PC-3 (cell line): ENCODE results near the gene GADD45G. TPM values are rescaled to one million over a fixed set of nuclear protein-coding genes. Genes with fewer than 3 reads are reported as not detected.

ENCODE experiments used
- ATAC-seq: fragments of 200-7000 bp; cut with Tn5 transposase; 2 replicates; pipeline ENCODE4 v1.9.1; 2020; ENCODE audit warnings: mild to moderate bottlenecking, moderate library complexity
- BruUV-seq: library from RNA; stranded (reverse); fragments of 400-500 nt; replicated peaks from 2 replicates; lab custom pipeline; 2021; lab: Mats Ljungman, UMichigan
- CTCF ChIA-PET: fragments of 300-600 bp; sonication (Branson Sonifier 250); formaldehyde crosslinking; loops from one replicate; lab custom pipeline; 2022; ENCODE audit warnings: antibody characterized with exemption; lab: Charles Lee
- POLR2A ChIA-PET: fragments of 300-600 bp; sonication (Branson Sonifier 250); formaldehyde crosslinking; loops from one replicate; lab custom pipeline; 2022; ENCODE audit warnings: antibody characterized with exemption; ENCODE audit not compliant: unreplicated experiment; lab: Charles Lee
- DNase-seq: peaks from one replicate; pipeline ENCODE4 v3.0.0-alpha.2; 2015
- H2AFZ ChIP-seq: fragments of 300-600 bp; sonication (generic); 2 replicates; pipeline ENCODE4 v1.6.0; 2016; ENCODE audit warnings: antibody characterized with exemption, low read length
- H3F3A ChIP-seq: fragments of 300-600 bp; sonication (generic); one replicate; pipeline ENCODE4 v1.6.0; 2017; ENCODE audit warnings: antibody characterized with exemption, low read length, control low read depth, mild to moderate bottlenecking; ENCODE audit not compliant: unreplicated experiment
- H3K27ac ChIP-seq: fragments of 300-600 bp; sonication (generic); 2 replicates; pipeline ENCODE4 v1.5.1; 2016; ENCODE audit warnings: mild to moderate bottlenecking, low read length
- H3K27me3 ChIP-seq: fragments of 300-600 bp; sonication (generic); 2 replicates; pipeline ENCODE4 v1.6.1; 2016; ENCODE audit warnings: low read length, mixed read lengths
- H3K36me3 ChIP-seq: fragments of 300-600 bp; sonication (generic); 2 replicates; pipeline ENCODE4 v1.6.1; 2016; ENCODE audit warnings: low read depth, mixed run types, low read length, mixed read lengths
- H3K4me1 ChIP-seq: fragments of 300-600 bp; sonication (generic); 2 replicates; pipeline ENCODE4 v1.5.1; 2016; ENCODE audit warnings: low read length; ENCODE audit not compliant: insufficient read depth
- H3K4me2 ChIP-seq: fragments of 300-600 bp; sonication (generic); 2 replicates; pipeline ENCODE4 v1.6.0; 2016; ENCODE audit warnings: low read length
- H3K4me3 ChIP-seq: fragments of 300-600 bp; sonication (generic); 2 replicates; pipeline ENCODE4 v1.5.1; 2016; ENCODE audit warnings: mild to moderate bottlenecking, low read length, mixed read lengths
- H3K79me2 ChIP-seq: fragments of 300-600 bp; sonication (generic); 2 replicates; pipeline ENCODE4 v1.6.1; 2017; ENCODE audit warnings: low read length, mixed read lengths
- H3K9ac ChIP-seq: fragments of 300-600 bp; sonication (generic); 2 replicates; pipeline ENCODE4 v1.6.0; 2016; ENCODE audit warnings: mild to moderate bottlenecking, low read length
- H3K9me2 ChIP-seq: fragments of 300-600 bp; sonication (generic); replicated peaks from 2 replicates; pipeline ENCODE4 v1.6.1; 2016; ENCODE audit warnings: mixed run types, low read length, mixed read lengths
- H3K9me3 ChIP-seq: fragments of 300-600 bp; sonication (generic); 2 replicates; pipeline ENCODE4 v1.6.1; 2016; ENCODE audit warnings: low read length, mixed read lengths
- H4K20me1 ChIP-seq: fragments of 300-600 bp; sonication (generic); 2 replicates; pipeline ENCODE4 v1.6.1; 2016; ENCODE audit warnings: low read length, mixed read lengths
- EZH2 ChIP-seq: fragments of 300-600 bp; sonication (generic); IDR thresholded peaks from one replicate; pipeline ENCODE4 v1.6.1; 2017; ENCODE audit warnings: antibody characterized with exemption, mild to moderate bottlenecking, low read length; ENCODE audit not compliant: unreplicated experiment
- EZH2phosphoT487 ChIP-seq: fragments of 300-600 bp; sonication (generic); IDR thresholded peaks from 2 replicates; pipeline ENCODE4 v1.6.1; 2018; ENCODE audit warnings: mild to moderate bottlenecking, antibody characterized with exemption, low read length, borderline replicate concordance
- intact Hi-C: fragments of 100-400 bp; cut with micrococcal nuclease; formaldehyde crosslinking; loops from 2 replicates; pipeline ENCODE4 v1.9.0; 2023
- total RNA-seq: library from RNA; depleted of rRNA; stranded (reverse); fragments of >200 nt; gene quantifications from 2 replicates; pipeline ENCODE4 v1.2.3, GENCODE V29; 2014
- TF ChIP-seq, protein P1 (sequence below): fragments of 300-600 bp; sonication (generic); conservative IDR thresholded peaks from 2 replicates; pipeline ENCODE4 v1.5.1; 2017; ENCODE audit warnings: antibody characterized with exemption, low read depth, mild to moderate bottlenecking, low read length

The GADD45G gene
- total RNA-seq, 1 experiment from 2014 or later: 2.1 TPM

DNA sequence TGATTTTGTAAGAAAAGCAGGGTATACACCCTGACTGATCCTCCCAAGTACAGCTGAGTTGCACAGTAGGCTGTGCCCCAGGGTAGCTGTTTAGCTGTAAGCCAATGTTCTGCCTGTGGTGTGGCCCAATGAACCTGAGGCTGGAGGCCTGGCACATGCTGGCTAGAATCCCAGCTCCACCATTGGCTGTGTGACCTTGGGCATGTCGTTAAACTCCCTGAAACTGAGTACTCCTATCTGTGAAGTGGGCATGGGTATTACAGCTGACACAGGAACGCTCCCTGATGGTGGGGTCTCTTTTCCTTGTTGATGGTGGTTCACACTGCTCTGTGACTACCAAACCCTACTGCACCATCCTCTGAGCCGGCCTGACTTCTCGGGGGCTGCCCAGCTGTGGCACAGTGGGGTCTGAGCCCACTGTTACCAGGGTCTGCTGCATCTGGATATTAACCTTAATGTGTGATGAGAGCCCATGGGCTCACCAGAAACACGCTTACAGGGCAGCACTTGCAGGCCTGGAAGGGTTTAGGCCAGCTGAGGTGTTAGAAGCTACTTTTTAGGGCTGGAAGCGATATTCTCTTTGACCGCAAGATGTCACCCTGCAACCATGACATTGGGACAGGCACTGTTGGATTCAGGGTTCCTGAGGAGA is 7.0 kb upstream of the GADD45G start:
- ATAC-seq: peak; percentile 78; the same call in 1 of the 2 replicates
- Histone ChIP-seq H3K4me2 (no peak overlapping the region), H3K27ac (no peak overlapping the region), H3K4me3 (no peak overlapping the region), H3K9ac (no peak overlapping the region), H4K20me1 (no peaks in the 10 kb centered on the region), H3K27me3 (peaks cover 25% of the 10 kb centered on the region), H3K4me1 (no peaks in the 10 kb centered on the region), H3K79me2 (no peaks in the 10 kb centered on the region), H2AFZ (no peak overlapping the region), H3K9me3 (no peaks in the 10 kb centered on the region), H3K9me2 (no peaks in the 10 kb centered on the region), H3K36me3 (no peaks in the 10 kb centered on the region), H3F3A (no peaks in the 10 kb centered on the region)
- no TSS peak for BruUV-seq
- DNase-seq: peak; percentile 71
- intact Hi-C loops: loop anchor here (1.0 to 5.0 kb wide), 4 partner anchors 504 to 1273 kb away; no protein-coding TSS in a partner anchor
- ChIA-PET POLR2A (no interaction called here), CTCF (interaction anchor here (0.6 to 1.2 kb wide), 3 partner anchors 502 to 1158 kb away, joined by 3 to 8 read pairs (median 3); no protein-coding TSS in a partner anchor)
- no peak for TF ChIP-seq EZH2
- TF ChIP-seq, protein P1, sequence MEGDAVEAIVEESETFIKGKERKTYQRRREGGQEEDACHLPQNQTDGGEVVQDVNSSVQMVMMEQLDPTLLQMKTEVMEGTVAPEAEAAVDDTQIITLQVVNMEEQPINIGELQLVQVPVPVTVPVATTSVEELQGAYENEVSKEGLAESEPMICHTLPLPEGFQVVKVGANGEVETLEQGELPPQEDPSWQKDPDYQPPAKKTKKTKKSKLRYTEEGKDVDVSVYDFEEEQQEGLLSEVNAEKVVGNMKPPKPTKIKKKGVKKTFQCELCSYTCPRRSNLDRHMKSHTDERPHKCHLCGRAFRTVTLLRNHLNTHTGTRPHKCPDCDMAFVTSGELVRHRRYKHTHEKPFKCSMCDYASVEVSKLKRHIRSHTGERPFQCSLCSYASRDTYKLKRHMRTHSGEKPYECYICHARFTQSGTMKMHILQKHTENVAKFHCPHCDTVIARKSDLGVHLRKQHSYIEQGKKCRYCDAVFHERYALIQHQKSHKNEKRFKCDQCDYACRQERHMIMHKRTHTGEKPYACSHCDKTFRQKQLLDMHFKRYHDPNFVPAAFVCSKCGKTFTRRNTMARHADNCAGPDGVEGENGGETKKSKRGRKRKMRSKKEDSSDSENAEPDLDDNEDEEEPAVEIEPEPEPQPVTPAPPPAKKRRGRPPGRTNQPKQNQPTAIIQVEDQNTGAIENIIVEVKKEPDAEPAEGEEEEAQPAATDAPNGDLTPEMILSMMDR: peak; percentile 77

DNA sequence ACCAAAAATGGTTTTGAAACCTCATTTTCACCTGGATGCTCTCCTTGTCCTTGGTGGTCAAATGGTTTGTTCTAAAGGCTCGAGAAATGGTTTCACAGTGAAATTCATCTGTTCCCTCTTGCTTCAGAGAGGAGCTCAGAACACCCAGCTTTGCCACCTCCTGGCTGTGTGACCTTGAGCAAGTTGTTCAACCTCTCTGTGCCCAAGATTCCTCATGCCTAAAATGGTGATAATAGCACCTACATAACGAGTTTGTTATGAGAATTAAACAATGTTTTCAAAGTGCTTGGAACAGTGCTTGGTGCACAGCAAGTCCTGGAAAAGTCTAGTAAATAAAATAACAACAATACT is 6.5 kb upstream of the GADD45G start:
- no peak for TF ChIP-seq EZH2phosphoT487
- TF ChIP-seq, protein P1: 0 out of 2 replicates have a peak, but pooled peaks have one; percentile 6

DNA sequence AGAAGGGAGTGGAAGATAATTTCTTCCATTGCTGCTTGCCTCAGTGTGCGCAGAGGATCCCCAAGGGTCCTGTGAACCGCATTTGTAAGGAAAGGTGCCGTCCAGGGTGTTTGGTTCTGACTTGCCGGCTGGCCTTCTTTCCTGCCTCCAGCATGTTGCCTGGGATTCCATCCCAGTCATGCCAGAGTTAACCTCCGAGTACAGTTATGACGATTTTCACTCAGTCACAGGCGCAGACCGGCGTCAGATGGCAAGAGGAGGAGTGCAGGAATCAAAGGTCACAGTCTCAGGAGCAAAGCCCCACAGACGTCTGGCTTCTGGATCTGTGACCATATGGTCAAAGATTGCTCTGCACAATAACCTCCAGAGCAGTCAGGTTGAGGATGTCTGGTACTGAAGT is 5.9 kb upstream of the GADD45G start:
- Histone ChIP-seq H3K4me3 (no peak overlapping the region), H3K4me2 (no peak overlapping the region), H3K27me3 (peaks cover 33% of the 10 kb centered on the region), H3K36me3 (no peaks in the 10 kb centered on the region), H3K9ac (no peak overlapping the region), H3K9me2 (no peaks in the 10 kb centered on the region), H3K9me3 (no peaks in the 10 kb centered on the region), H2AFZ (no peak overlapping the region), H3K79me2 (no peaks in the 10 kb centered on the region), H4K20me1 (no peaks in the 10 kb centered on the region), H3F3A (no peaks in the 10 kb centered on the region), H3K4me1 (peaks cover 2% of the 10 kb centered on the region; the same call in 1 of the 2 replicates), H3K27ac (no peak overlapping the region)
- TF ChIP-seq EZH2phosphoT487: no peak
- TF ChIP-seq EZH2: no peak
- TF ChIP-seq, protein P1: no peak
- DNase-seq: no peak
- intact Hi-C loops: loop anchor here (1.0 to 5.0 kb wide), 4 partner anchors 503 to 1272 kb away; no protein-coding TSS in a partner anchor
- ATAC-seq: no peak
- POLR2A ChIA-PET: no interaction called here
- BruUV-seq: no TSS peak
- CTCF ChIA-PET: interaction anchor here (1.2 kb wide), 1 partner anchor 503 kb away, joined by 8 read pairs; no protein-coding TSS in a partner anchor

More for the DNA sequence above, 6.5 kb upstream of the GADD45G start:
- Histone ChIP-seq H3K27ac (no peak overlapping the region), H3F3A (no peaks in the 10 kb centered on the region), H3K79me2 (no peaks in the 10 kb centered on the region), H3K9me2 (no peaks in the 10 kb centered on the region), H3K9me3 (no peaks in the 10 kb centered on the region), H3K4me1 (no peaks in the 10 kb centered on the region), H3K9ac (no peak overlapping the region), H4K20me1 (no peaks in the 10 kb centered on the region), H2AFZ (no peak overlapping the region), H3K36me3 (no peaks in the 10 kb centered on the region), H3K4me3 (no peak overlapping the region), H3K27me3 (peaks cover 27% of the 10 kb centered on the region), H3K4me2 (no peak overlapping the region)
- ATAC-seq: no peak
- no peak for DNase-seq
- intact Hi-C loops: loop anchor here (1.0 to 5.0 kb wide), 4 partner anchors 504 to 1273 kb away; no protein-coding TSS in a partner anchor
- ChIA-PET POLR2A (no interaction called here), CTCF (interaction anchor here (1.2 kb wide), 1 partner anchor 504 kb away, joined by 8 read pairs; no protein-coding TSS in a partner anchor)
- no TSS peak for BruUV-seq
